Measurements from ENCODE around the gene TNIP1. TPM values are rescaled to one million over a fixed set of nuclear protein-coding genes. Genes with fewer than 3 reads are reported as not detected.

TNIP1 gene
- polyA plus RNA-seq, 2 of the 4 experiments (the other 2 are of a cell fraction): 48.4 to 53.4 TPM

DNA sequence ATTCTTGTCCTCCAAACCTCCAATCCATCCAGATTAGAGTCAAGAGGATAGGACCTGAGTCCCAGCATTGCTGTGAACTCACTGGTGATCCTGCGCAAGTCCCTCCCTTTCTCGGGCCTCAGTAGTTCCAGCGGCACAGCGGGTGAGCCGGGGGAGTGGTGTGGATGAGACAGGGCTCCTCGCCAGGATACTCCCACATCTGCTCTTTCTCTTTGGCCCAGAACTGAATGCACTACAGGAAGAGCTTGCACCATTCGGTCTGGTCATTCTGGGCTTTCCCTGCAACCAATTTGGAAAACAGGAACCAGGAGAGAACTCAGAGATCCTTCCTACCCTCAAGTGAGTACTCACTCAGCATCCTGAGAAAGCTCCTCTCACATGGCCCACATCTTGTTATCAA lies 54.2 kb downstream of the TNIP1 start:
- no peak overlapping the region for H3K4me3 ChIP-seq
- DNase-seq (ENCODE audit: low read depth in 1 of 2, low spot score in 1 of 2): no peak
- 97% methylated on average over 7 of the region's 7 CpGs for WGBS (ENCODE audit: missing lambda C conversion rate)
- H3K4me1 ChIP-seq: no peaks in the 10 kb centered on the region
- H3K27ac ChIP-seq: no peak overlapping the region
- ChIA-PET POLR2A (no interaction called here), CTCF (interaction anchor here (1.5 kb wide), 1 partner anchor 25 kb away, joined by 8 read pairs; no protein-coding TSS in a partner anchor)
- no peaks in the 10 kb centered on the region for H3K9me3 ChIP-seq
- no peak overlapping the region for H3K4me2 ChIP-seq
- FAIRE-seq: no peak
- TF ChIP-seq RFX5 (IDR thresholded peaks at IDR 0.05) (no peak), ESRRA (IDR thresholded peaks at IDR 0.05; ENCODE audit: borderline replicate concordance, low read length) (no peak), EHMT2 (IDR thresholded peaks at IDR 0.05; ENCODE audit: low read depth) (no peak), HOXB13 (CRISPR knock-in tag; IDR thresholded peaks at IDR 0.05; ENCODE audit: low read depth) (no peak), CBX8 (IDR thresholded peaks at IDR 0.05) (no peak), ZFP36 (IDR thresholded peaks at IDR 0.05; ENCODE audit: borderline replicate concordance, partially characterized antibody) (no peak), RARB (CRISPR knock-in tag; IDR thresholded peaks at IDR 0.05) (no peak), MAZ (IDR thresholded peaks at IDR 0.05; ENCODE audit: borderline replicate concordance, low read depth, low read length) (no peak), NR3C1 (IDR thresholded peaks at IDR 0.05) (no peak), MAX (IDR thresholded peaks at IDR 0.05) (no peak), FOSB (CRISPR knock-in tag; IDR thresholded peaks at IDR 0.05) (no peak), MAFK (IDR thresholded peaks at IDR 0.05; ENCODE audit: partially characterized antibody) (no peak), CHD4 (IDR thresholded peaks at IDR 0.05; ENCODE audit: borderline replicate concordance) (no peak), HOXB5 (CRISPR knock-in tag; IDR thresholded peaks at IDR 0.05) (no peak), KDM1A (IDR thresholded peaks at IDR 0.05; ENCODE audit: low read depth) (no peak), POLR2AphosphoS2 (conservative IDR thresholded peaks at IDR 0.05; ENCODE audit: low read length) (no peak)
- TF ChIP-seq, protein P1, sequence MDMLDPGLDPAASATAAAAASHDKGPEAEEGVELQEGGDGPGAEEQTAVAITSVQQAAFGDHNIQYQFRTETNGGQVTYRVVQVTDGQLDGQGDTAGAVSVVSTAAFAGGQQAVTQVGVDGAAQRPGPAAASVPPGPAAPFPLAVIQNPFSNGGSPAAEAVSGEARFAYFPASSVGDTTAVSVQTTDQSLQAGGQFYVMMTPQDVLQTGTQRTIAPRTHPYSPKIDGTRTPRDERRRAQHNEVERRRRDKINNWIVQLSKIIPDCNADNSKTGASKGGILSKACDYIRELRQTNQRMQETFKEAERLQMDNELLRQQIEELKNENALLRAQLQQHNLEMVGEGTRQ (IDR thresholded peaks at IDR 0.05): no peak
- TF ChIP-seq, protein P2, sequence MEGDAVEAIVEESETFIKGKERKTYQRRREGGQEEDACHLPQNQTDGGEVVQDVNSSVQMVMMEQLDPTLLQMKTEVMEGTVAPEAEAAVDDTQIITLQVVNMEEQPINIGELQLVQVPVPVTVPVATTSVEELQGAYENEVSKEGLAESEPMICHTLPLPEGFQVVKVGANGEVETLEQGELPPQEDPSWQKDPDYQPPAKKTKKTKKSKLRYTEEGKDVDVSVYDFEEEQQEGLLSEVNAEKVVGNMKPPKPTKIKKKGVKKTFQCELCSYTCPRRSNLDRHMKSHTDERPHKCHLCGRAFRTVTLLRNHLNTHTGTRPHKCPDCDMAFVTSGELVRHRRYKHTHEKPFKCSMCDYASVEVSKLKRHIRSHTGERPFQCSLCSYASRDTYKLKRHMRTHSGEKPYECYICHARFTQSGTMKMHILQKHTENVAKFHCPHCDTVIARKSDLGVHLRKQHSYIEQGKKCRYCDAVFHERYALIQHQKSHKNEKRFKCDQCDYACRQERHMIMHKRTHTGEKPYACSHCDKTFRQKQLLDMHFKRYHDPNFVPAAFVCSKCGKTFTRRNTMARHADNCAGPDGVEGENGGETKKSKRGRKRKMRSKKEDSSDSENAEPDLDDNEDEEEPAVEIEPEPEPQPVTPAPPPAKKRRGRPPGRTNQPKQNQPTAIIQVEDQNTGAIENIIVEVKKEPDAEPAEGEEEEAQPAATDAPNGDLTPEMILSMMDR (IDR thresholded peaks at IDR 0.05): no peak
- TF ChIP-seq, protein P3, sequence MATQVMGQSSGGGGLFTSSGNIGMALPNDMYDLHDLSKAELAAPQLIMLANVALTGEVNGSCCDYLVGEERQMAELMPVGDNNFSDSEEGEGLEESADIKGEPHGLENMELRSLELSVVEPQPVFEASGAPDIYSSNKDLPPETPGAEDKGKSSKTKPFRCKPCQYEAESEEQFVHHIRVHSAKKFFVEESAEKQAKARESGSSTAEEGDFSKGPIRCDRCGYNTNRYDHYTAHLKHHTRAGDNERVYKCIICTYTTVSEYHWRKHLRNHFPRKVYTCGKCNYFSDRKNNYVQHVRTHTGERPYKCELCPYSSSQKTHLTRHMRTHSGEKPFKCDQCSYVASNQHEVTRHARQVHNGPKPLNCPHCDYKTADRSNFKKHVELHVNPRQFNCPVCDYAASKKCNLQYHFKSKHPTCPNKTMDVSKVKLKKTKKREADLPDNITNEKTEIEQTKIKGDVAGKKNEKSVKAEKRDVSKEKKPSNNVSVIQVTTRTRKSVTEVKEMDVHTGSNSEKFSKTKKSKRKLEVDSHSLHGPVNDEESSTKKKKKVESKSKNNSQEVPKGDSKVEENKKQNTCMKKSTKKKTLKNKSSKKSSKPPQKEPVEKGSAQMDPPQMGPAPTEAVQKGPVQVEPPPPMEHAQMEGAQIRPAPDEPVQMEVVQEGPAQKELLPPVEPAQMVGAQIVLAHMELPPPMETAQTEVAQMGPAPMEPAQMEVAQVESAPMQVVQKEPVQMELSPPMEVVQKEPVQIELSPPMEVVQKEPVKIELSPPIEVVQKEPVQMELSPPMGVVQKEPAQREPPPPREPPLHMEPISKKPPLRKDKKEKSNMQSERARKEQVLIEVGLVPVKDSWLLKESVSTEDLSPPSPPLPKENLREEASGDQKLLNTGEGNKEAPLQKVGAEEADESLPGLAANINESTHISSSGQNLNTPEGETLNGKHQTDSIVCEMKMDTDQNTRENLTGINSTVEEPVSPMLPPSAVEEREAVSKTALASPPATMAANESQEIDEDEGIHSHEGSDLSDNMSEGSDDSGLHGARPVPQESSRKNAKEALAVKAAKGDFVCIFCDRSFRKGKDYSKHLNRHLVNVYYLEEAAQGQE (IDR thresholded peaks at IDR 0.05): no peak
- TF ChIP-seq, protein P4, sequence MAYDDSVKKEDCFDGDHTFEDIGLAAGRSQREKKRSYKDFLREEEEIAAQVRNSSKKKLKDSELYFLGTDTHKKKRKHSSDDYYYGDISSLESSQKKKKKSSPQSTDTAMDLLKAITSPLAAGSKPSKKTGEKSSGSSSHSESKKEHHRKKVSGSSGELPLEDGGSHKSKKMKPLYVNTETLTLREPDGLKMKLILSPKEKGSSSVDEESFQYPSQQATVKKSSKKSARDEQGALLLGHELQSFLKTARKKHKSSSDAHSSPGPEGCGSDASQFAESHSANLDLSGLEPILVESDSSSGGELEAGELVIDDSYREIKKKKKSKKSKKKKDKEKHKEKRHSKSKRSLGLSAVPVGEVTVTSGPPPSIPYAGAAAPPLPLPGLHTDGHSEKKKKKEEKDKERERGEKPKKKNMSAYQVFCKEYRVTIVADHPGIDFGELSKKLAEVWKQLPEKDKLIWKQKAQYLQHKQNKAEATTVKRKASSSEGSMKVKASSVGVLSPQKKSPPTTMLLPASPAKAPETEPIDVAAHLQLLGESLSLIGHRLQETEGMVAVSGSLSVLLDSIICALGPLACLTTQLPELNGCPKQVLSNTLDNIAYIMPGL (CRISPR knock-in tag; IDR thresholded peaks at IDR 0.05; ENCODE audit: borderline replicate concordance): no peak
- ATAC-seq: no peak

Measured in A549 (cell line).